OCI-LY1 (cell line): ENCODE data around the gene RCC1.
"Not testable (repeated sequence)": the region's sequence is repeated elsewhere in the genome, so short reads cannot be mapped to it uniquely, and the experiment has no call there.

ENCODE experiments used
- CTCF ChIP-seq: fragments of 200-600 bp; sonication (generic), shearing (Covaris generic); IDR thresholded peaks from 2 replicates; pipeline ENCODE4 v1.5.1; 2017; ENCODE audit warnings: mild to moderate bottlenecking, antibody characterized with exemption, low read length, moderate library complexity, mixed read lengths
- EZH2 ChIP-seq: fragments of 200-600 bp; sonication (generic), shearing (Covaris generic); IDR thresholded peaks from 2 replicates; pipeline ENCODE4 v1.8.0; 2017; ENCODE audit warnings: borderline replicate concordance, mixed run types, mild to moderate bottlenecking, antibody characterized with exemption, low read length, moderate library complexity, mixed read lengths

- not testable (repeated sequence) for TF ChIP-seq CTCF, EZH2
These were observed 8.6 kb downstream of the RCC1 start for GRCh38 chr1:28514445-28514933.
